IMR-90 (cell line): Measurements from ENCODE around the gene PTPN5. TPM values are rescaled to one million over a fixed set of nuclear protein-coding genes. Genes with fewer than 3 reads are reported as not detected.

Source experiments
- ATAC-seq: fragments of 200-7000 bp; cut with Tn5 transposase; 2 replicates; pipeline ENCODE4 v1.9.1; 2020; ENCODE audit warnings: low read depth, mild to moderate bottlenecking, moderate library complexity
- BruUV-seq: library from RNA; stranded (reverse); fragments of 400-500 nt; replicated peaks from 2 replicates; lab custom pipeline; 2021; lab: Mats Ljungman, UMichigan
- CTCF ChIA-PET: fragments of 300-600 bp; formaldehyde crosslinking; extraction: SDS; loops from one replicate; lab custom pipeline; 2021; ENCODE audit warnings: antibody characterized with exemption; lab: Yijun Ruan, JAX
- POLR2A ChIA-PET: fragments of 300-600 bp; sonication (Branson Sonifier 250); formaldehyde crosslinking; loops from one replicate; lab custom pipeline; 2022; ENCODE audit warnings: antibody characterized with exemption; ENCODE audit not compliant: unreplicated experiment; lab: Charles Lee
- DNase-seq: peaks from one replicate; pipeline ENCODE4 v3.0.0; 2013
- H2AFZ ChIP-seq: replicated peaks from 2 replicates; pipeline ENCODE3; 2013; ENCODE audit warnings: low read length, mild to moderate bottlenecking; ENCODE audit not compliant: poor library complexity
- H2AK5ac ChIP-seq: 2 replicates; pipeline ENCODE4 v1.6.1; 2013; ENCODE audit warnings: low read depth, low read length, inconsistent platforms
- H2AK9ac ChIP-seq: replicated peaks from 2 replicates; pipeline ENCODE3; 2013; ENCODE audit warnings: mild to moderate bottlenecking, low read depth, low read length, moderate library complexity; ENCODE audit not compliant: poor library complexity
- H2BK120ac ChIP-seq: 2 replicates; pipeline ENCODE4 v1.6.1; 2013; ENCODE audit warnings: low read depth, low read length, inconsistent platforms
- H2BK15ac ChIP-seq: 3 replicates; pipeline ENCODE4 v1.6.1; 2013; ENCODE audit warnings: low read depth, low read length, inconsistent platforms
- H2BK20ac ChIP-seq: 2 replicates; pipeline ENCODE4 v1.6.1; 2013; ENCODE audit warnings: low read depth, mild to moderate bottlenecking, inconsistent platforms, low read length, moderate library complexity
- H2BK5ac ChIP-seq: 2 replicates; pipeline ENCODE4 v1.6.1; 2013; ENCODE audit warnings: mild to moderate bottlenecking, low read depth, low read length, inconsistent platforms; ENCODE audit not compliant: poor library complexity, severe bottlenecking
- H3K14ac ChIP-seq: replicated peaks from 2 replicates; pipeline ENCODE4 v1.6.1; 2013; ENCODE audit warnings: low read depth, low read length, inconsistent platforms
- H3K18ac ChIP-seq: 2 replicates; pipeline ENCODE4 v1.6.1; 2013; ENCODE audit warnings: low read depth, low read length, control low read depth
- H3K23ac ChIP-seq: 2 replicates; pipeline ENCODE4 v1.6.1; 2013; ENCODE audit warnings: low read depth, low read length, inconsistent platforms
- H3K27ac ChIP-seq: 2 replicates; pipeline ENCODE4 v1.5.1; 2013; ENCODE audit warnings: mild to moderate bottlenecking, control low read depth, low read length; ENCODE audit not compliant: insufficient read depth
- H3K27me3 ChIP-seq: 2 replicates; pipeline ENCODE4 v1.6.1; 2013; ENCODE audit warnings: low read length; ENCODE audit not compliant: control insufficient read depth, insufficient read depth
- H3K36me3 ChIP-seq: 2 replicates; pipeline ENCODE4 v1.6.1; 2013; ENCODE audit warnings: low read length, mixed read lengths; ENCODE audit not compliant: control insufficient read depth, insufficient read depth
- H3K4ac ChIP-seq: 2 replicates; pipeline ENCODE4 v1.6.1; 2013; ENCODE audit warnings: low read depth, low read length, inconsistent platforms
- H3K4me1 ChIP-seq: 2 replicates; pipeline ENCODE4 v1.6.1; 2013; ENCODE audit warnings: low read length, mixed read lengths; ENCODE audit not compliant: control insufficient read depth, insufficient read depth
- H3K4me2 ChIP-seq: 2 replicates; pipeline ENCODE4 v1.6.1; 2013; ENCODE audit warnings: low read depth, mild to moderate bottlenecking, control low read depth, low read length, moderate library complexity
- H3K4me3 ChIP-seq: 2 replicates; pipeline ENCODE4 v1.5.1; 2013; ENCODE audit warnings: low read depth, mild to moderate bottlenecking, control low read depth, low read length, moderate library complexity; ENCODE audit not compliant: insufficient read depth
- H3K56ac ChIP-seq: 2 replicates; pipeline ENCODE4 v1.6.1; 2013; ENCODE audit warnings: low read length, inconsistent platforms; ENCODE audit not compliant: insufficient read depth; ENCODE audit errors: extremely low read depth
- H3K79me1 ChIP-seq, 2 experiments: 2 replicates each; pipeline ENCODE4 v1.6.1; 2013; ENCODE audit warnings: low read length in 2 of 2, inconsistent platforms in 1 of 2, low read depth in 1 of 2
- H3K9ac ChIP-seq: 2 replicates; pipeline ENCODE4 v1.6.1; 2013; ENCODE audit warnings: low read depth, low read length, control low read depth
- H3K9me1 ChIP-seq: 2 replicates; pipeline ENCODE4 v1.6.1; 2013; ENCODE audit warnings: low read length, inconsistent platforms; ENCODE audit not compliant: insufficient read depth
- H3K9me3 ChIP-seq: 2 replicates; pipeline ENCODE4 v1.6.1; 2013; ENCODE audit warnings: low read length; ENCODE audit not compliant: control insufficient read depth, insufficient read depth
- H4K20me1 ChIP-seq: 2 replicates; pipeline ENCODE4 v1.6.1; 2013; ENCODE audit warnings: low read length, inconsistent platforms; ENCODE audit not compliant: insufficient read depth
- H4K5ac ChIP-seq: 2 replicates; pipeline ENCODE4 v1.6.1; 2013; ENCODE audit warnings: mild to moderate bottlenecking, low read depth, low read length, control low read depth
- H4K8ac ChIP-seq, 2 experiments: 2 replicates each; pipeline ENCODE4 v1.6.1; 2013; ENCODE audit warnings: low read depth in 2 of 2, low read length in 2 of 2, control low read depth in 1 of 2, inconsistent platforms in 1 of 2
- H4K91ac ChIP-seq: 2 replicates; pipeline ENCODE4 v1.6.1; 2013; ENCODE audit warnings: low read depth, low read length, inconsistent platforms; ENCODE audit not compliant: insufficient read depth
- BHLHE40 ChIP-seq: fragments of 150-350 bp; IDR thresholded peaks from 2 replicates; pipeline ENCODE4 v1.6.1; 2016; ENCODE audit warnings: mild to moderate bottlenecking, low read depth, low read length
- CEBPB ChIP-seq: IDR thresholded peaks from 2 replicates; pipeline ENCODE4 v1.6.1; 2012; ENCODE audit warnings: low read depth, low read length, improper control_type of control experiment
- CHD1 ChIP-seq: IDR thresholded peaks from 2 replicates; pipeline ENCODE4 v1.6.1; 2012; ENCODE audit warnings: low read depth, low read length, improper control_type of control experiment
- CTCF ChIP-seq: conservative IDR thresholded peaks from 2 replicates; pipeline ENCODE4 v1.5.1; 2012; ENCODE audit warnings: mild to moderate bottlenecking, low read depth, low read length, improper control_type of control experiment
- ELK1 ChIP-seq: fragments of 150-350 bp; IDR thresholded peaks from 2 replicates; pipeline ENCODE4 v1.6.1; 2016; ENCODE audit warnings: low read depth, mild to moderate bottlenecking, low read length, moderate library complexity, borderline replicate concordance
- FOS ChIP-seq: fragments of 150-350 bp; IDR thresholded peaks from 2 replicates; pipeline ENCODE4 v1.6.1; 2016; ENCODE audit warnings: low read depth, low read length
- MAFK ChIP-seq: IDR thresholded peaks from 2 replicates; pipeline ENCODE4 v1.6.1; 2012; ENCODE audit warnings: low read depth, low read length, improper control_type of control experiment
- MAZ ChIP-seq: IDR thresholded peaks from 2 replicates; pipeline ENCODE4 v1.6.1; 2012; ENCODE audit warnings: low read depth, mild to moderate bottlenecking, low read length, improper control_type of control experiment, moderate library complexity, borderline replicate concordance
- MXI1 ChIP-seq: IDR thresholded peaks from 2 replicates; pipeline ENCODE4 v1.6.1; 2012; ENCODE audit warnings: low read depth, mild to moderate bottlenecking, low read length, moderate library complexity, borderline replicate concordance
- NFE2L2 ChIP-seq: fragments of 150-350 bp; IDR thresholded peaks from 2 replicates; pipeline ENCODE4 v1.6.1; 2016; ENCODE audit warnings: low read depth, mild to moderate bottlenecking, low read length
- POLR2A ChIP-seq: IDR thresholded peaks from 2 replicates; pipeline ENCODE4 v1.6.1; 2012; ENCODE audit warnings: mild to moderate bottlenecking, low read depth, low read length
- RFX5 ChIP-seq: IDR thresholded peaks from 2 replicates; pipeline ENCODE4 v1.8.0; 2012; ENCODE audit warnings: low read depth, mild to moderate bottlenecking, low read length, moderate library complexity
- SMC3 ChIP-seq: fragments of 150-350 bp; IDR thresholded peaks from 2 replicates; pipeline ENCODE4 v1.6.1; 2016; ENCODE audit warnings: low read depth, mild to moderate bottlenecking, antibody characterized with exemption, low read length, moderate library complexity
- WGBS, 2 experiments: methylation state at CpG; one replicate each; pipeline versions ENCODE4 v1.1.5 to v1.1.7; 2013; ENCODE audit warnings: missing lambda C conversion rate in 2 of 2; ENCODE audit not compliant: insufficient read length in 1 of 2; ENCODE audit errors: extremely low coverage in 2 of 2; 5-methylcytosine and 5-hydroxymethylcytosine counted together
- dilution Hi-C: fragments of 300-500 bp; cut with HindIII; formaldehyde crosslinking; loops from one replicate; pipeline ENCODE4 v1.14.3; 2018; ENCODE audit warnings: low sequenced_read_pairs; ENCODE audit not compliant: unreplicated experiment
- in situ Hi-C: fragments of 300-500 bp; cut with MboI; formaldehyde crosslinking; loops from 3 replicates; pipeline ENCODE4 v1.14.3; 2019; ENCODE audit warnings: low sequenced_read_pairs, inconsistent platforms, mixed read lengths
- intact Hi-C: fragments of 100-400 bp; cut with micrococcal nuclease; formaldehyde crosslinking; loops from 2 replicates; pipeline ENCODE4 v1.10.0; 2022
- polyA plus RNA-seq, 3 experiments: library from polyadenylated mRNA; depleted of rRNA; stranded (reverse); fragments of >200 nt; gene quantifications; 2 replicates each; pipeline ENCODE4 v1.2.3, GENCODE V29; 2012; ENCODE audit warnings: low replicate concordance in 1 of 3
- total RNA-seq: library from RNA; depleted of rRNA; stranded (reverse); fragments of >200 nt; gene quantifications from 2 replicates; pipeline ENCODE4 v1.2.3, GENCODE V29; 2012
- TF ChIP-seq, protein P1 (sequence below): fragments of 150-350 bp; IDR thresholded peaks from 2 replicates; pipeline ENCODE4 v1.6.1; 2017; ENCODE audit warnings: mild to moderate bottlenecking, antibody characterized with exemption, low read length, low read depth

PTPN5 gene
- total and polyA plus RNA-seq, 2 of the 4 experiments (the other 2 are of a cell fraction), result not detected

DNA sequence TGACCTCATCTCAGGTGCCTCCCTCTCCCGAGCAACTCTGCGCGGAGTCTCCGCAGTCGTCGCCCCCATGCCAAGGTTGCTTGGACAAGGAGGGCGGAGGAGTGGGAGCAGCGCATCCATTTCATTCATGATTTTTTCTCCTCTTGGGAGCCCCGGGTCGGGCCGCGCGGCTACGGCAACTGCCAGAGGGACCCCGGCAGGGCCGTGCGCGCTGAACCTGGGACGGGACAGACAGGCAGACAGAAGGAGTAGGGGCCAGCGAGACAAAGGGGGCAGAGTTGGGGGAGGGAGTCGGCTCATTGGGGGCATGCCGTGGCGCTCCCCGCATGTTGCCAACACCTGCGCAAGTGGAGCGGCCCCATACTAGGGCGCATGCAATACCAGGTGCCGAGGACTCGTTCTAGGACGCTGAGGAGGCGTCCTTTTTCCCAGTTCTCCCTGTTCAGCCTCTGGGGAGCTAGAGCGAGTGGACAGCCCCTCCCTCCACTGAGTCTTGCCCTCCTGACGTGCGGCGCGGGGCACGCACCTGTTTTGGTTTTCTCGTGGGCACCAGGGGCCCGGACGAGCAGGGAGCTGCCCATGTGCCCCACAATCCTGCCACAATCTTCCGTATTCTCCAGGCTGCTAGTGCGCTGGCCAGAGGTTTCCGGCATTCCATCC is 501 bp upstream of the PTPN5 start:
- H3K9me1 ChIP-seq, result no peaks in the 10 kb centered on the region
- BruUV-seq, result no TSS peak
- no peak overlapping the region for H3K4ac ChIP-seq
- H3K4me3 ChIP-seq, result no peak overlapping the region
- H3K27ac ChIP-seq, result no peak overlapping the region
- 4% methylated on average over 5 of the region's 43 CpGs; no CpG with 5 or more reads in 1 of the 2 experiments for WGBS, 2 experiments
- no peak overlapping the region for H4K5ac ChIP-seq
- H3K27me3 ChIP-seq, result peaks cover 44% of the 10 kb centered on the region
- no peak overlapping the region for H3K23ac ChIP-seq
- in situ Hi-C loops, result no loop called here
- no peaks in the 10 kb centered on the region for H3K79me1 ChIP-seq
- no peak overlapping the region for H3K18ac ChIP-seq
- no peak overlapping the region for H3K56ac ChIP-seq
- dilution Hi-C loops, result no loop called here
- no peaks in the 10 kb centered on the region for H3K36me3 ChIP-seq
- H2AFZ ChIP-seq, result peak overlapping the region; percentile 14
- H4K8ac ChIP-seq, result no peak overlapping the region
- H2BK20ac ChIP-seq, result no peak overlapping the region
- H4K20me1 ChIP-seq, result no peaks in the 10 kb centered on the region
- H3K14ac ChIP-seq, result no peak overlapping the region
- no peaks in the 10 kb centered on the region for H3K4me1 ChIP-seq
- no peak overlapping the region for H2BK120ac ChIP-seq
- peaks cover 2% of the 10 kb centered on the region; the same call in 1 of the 2 replicates for H3K9me3 ChIP-seq
- H3K4me2 ChIP-seq, result no peak overlapping the region
- intact Hi-C loops, result no loop called here
- no peak for ATAC-seq
- no peak overlapping the region for H2BK5ac ChIP-seq
- TF ChIP-seq RFX5 (no peak), CTCF (no peak), ELK1 (no peak), CEBPB (no peak), POLR2A (no peak), MXI1 (no peak), FOS (no peak), NFE2L2 (no peak), MAZ (no peak), MAFK (no peak), BHLHE40 (no peak), SMC3 (no peak), CHD1 (no peak)
- TF ChIP-seq, protein P1, sequence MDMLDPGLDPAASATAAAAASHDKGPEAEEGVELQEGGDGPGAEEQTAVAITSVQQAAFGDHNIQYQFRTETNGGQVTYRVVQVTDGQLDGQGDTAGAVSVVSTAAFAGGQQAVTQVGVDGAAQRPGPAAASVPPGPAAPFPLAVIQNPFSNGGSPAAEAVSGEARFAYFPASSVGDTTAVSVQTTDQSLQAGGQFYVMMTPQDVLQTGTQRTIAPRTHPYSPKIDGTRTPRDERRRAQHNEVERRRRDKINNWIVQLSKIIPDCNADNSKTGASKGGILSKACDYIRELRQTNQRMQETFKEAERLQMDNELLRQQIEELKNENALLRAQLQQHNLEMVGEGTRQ, result no peak
- H4K91ac ChIP-seq, result no peak overlapping the region
- no peak overlapping the region for H3K9ac ChIP-seq
- H2BK15ac ChIP-seq, result no peak overlapping the region
- no peak overlapping the region for H2AK5ac ChIP-seq
- ChIA-PET CTCF (no interaction called here), POLR2A (no interaction called here)
- no peak for DNase-seq
- H2AK9ac ChIP-seq, result no peak overlapping the region
